SU-DHL-6 (cell line): ENCODE data around the gene AGPAT2.

Experiments
- EZH2phosphoT487 ChIP-seq: fragments of 200-600 bp; sonication (generic), shearing (Covaris generic); conservative IDR thresholded peaks from 2 replicates; pipeline ENCODE4 v1.6.1; 2018; ENCODE audit warnings: mild to moderate bottlenecking, antibody characterized with exemption, low read length, moderate library complexity, mixed read lengths
- TF ChIP-seq, protein P1 (sequence below): fragments of 200-600 bp; sonication (generic); IDR thresholded peaks from one replicate; pipeline ENCODE4 v1.5.1; 2017; ENCODE audit warnings: antibody characterized with exemption, mild to moderate bottlenecking, low read length, moderate library complexity; ENCODE audit not compliant: insufficient read depth, poor library complexity, severe bottlenecking

DNA sequence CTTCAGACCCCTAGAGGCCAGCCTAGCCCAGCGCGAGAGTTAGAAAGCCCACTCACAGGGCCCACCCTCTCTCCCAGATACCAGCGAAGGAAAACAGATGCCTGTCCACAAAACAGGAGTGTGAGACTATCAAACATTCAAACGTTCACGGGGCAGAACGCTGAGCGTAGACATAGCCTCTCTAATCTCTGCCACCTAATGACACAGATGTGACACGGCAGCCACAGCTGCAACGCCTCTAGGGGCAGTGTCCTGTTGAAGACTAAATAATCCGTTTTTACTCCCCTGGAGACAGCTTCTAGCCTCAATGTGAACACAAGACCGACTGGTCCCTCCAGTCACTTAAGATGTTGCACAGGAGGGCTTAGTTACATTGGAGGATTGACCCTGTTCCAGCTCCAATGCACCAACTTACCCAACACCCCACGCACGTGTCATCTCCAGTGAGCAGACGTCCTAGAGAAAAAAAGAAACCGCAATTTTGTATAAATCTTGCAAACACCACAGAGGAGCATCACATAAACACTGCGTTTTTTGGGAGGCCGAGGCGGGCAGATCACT, 39.5 kb upstream of the AGPAT2 start:
- TF ChIP-seq, protein P1, sequence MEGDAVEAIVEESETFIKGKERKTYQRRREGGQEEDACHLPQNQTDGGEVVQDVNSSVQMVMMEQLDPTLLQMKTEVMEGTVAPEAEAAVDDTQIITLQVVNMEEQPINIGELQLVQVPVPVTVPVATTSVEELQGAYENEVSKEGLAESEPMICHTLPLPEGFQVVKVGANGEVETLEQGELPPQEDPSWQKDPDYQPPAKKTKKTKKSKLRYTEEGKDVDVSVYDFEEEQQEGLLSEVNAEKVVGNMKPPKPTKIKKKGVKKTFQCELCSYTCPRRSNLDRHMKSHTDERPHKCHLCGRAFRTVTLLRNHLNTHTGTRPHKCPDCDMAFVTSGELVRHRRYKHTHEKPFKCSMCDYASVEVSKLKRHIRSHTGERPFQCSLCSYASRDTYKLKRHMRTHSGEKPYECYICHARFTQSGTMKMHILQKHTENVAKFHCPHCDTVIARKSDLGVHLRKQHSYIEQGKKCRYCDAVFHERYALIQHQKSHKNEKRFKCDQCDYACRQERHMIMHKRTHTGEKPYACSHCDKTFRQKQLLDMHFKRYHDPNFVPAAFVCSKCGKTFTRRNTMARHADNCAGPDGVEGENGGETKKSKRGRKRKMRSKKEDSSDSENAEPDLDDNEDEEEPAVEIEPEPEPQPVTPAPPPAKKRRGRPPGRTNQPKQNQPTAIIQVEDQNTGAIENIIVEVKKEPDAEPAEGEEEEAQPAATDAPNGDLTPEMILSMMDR = peak; percentile 40
- no peak for TF ChIP-seq EZH2phosphoT487
